Anterior cingulate cortex (tissue), 58 donors: ENCODE measurements around the gene PCDHGC5.

ENCODE experiments used
- DNase-seq, 58 donors: peaks; one replicate each; lab custom pipeline; 2025; lab: John Stamatoyannopoulos, UW

PCDHGC5 gene

GRCh38 chr5:141490271-141490670 is 1.4 kb downstream of the PCDHGC5 start:
- DNase-seq: no peak

GRCh38 chr5:141490771-141491170 is 1.9 kb downstream of the PCDHGC5 start:
- DNase-seq: no peak

- DNase-seq: no peak
Measured at GRCh38 chr5:141491323-141492167, 2.7 kb downstream of the PCDHGC5 start.

GRCh38 chr5:141492168-141492885 is 3.4 kb downstream of the PCDHGC5 start:
- peak in 14 of 58 donors; percentile 29 to 61 (median 42) for DNase-seq

- peak in 42 of 58 donors; percentile 21 to 82 (median 54) for DNase-seq
Measured at GRCh38 chr5:141493500-141494422, 4.9 kb downstream of the PCDHGC5 start.

- DNase-seq: peak in 19 of 58 donors; percentile 27 to 60 (median 46)
Measured at GRCh38 chr5:141494761-141495452, 6.0 kb downstream of the PCDHGC5 start.

GRCh38 chr5:141495453-141495811 is 6.6 kb downstream of the PCDHGC5 start:
- no peak for DNase-seq

- peak in 1 of 58 donors; percentile 24 for DNase-seq
Measured at GRCh38 chr5:141496038-141496437, 7.2 kb downstream of the PCDHGC5 start.

- no peak for DNase-seq
Measured at GRCh38 chr5:141501761-141502160, 12.9 kb downstream of the PCDHGC5 start.

- no peak for DNase-seq
Measured at GRCh38 chr5:141503681-141504080, 14.8 kb downstream of the PCDHGC5 start.

GRCh38 chr5:141504216-141504615 is 15.3 kb downstream of the PCDHGC5 start:
- DNase-seq: no peak

- no peak for DNase-seq
Measured at GRCh38 chr5:141506381-141507155, 17.7 kb downstream of the PCDHGC5 start.

- no peak for DNase-seq
Measured at GRCh38 chr5:141507387-141508091, 18.7 kb downstream of the PCDHGC5 start.

- DNase-seq: peak in 4 of 58 donors; percentile 48 to 71 (median 59)
Measured at GRCh38 chr5:141508440-141508797, 19.5 kb downstream of the PCDHGC5 start.

- DNase-seq: peak in 33 of 58 donors; percentile 30 to 79 (median 57)
Measured at GRCh38 chr5:141508798-141509611, 20.1 kb downstream of the PCDHGC5 start.

- no peak for DNase-seq
Measured at GRCh38 chr5:141510160-141510559, 21.3 kb downstream of the PCDHGC5 start.

GRCh38 chr5:141510850-141511601 is 22.1 kb downstream of the PCDHGC5 start:
- DNase-seq: no peak
